GM03348 (cell line): ENCODE data around the gene ABLIM1.
A peak's percentile ranks its signal among the peaks of the same experiment; 100 is the strongest.

Experiments used
- DNase-seq: peaks from one replicate; pipeline ENCODE4 v3.0.0; 2012; ENCODE audit warnings: low spot score

ABLIM1 gene

GRCh38 chr10:114623155-114623554 is 34.9 kb downstream of the ABLIM1 start:
- no peak for DNase-seq

GRCh38 chr10:114618722-114619121 is 39.4 kb downstream of the ABLIM1 start:
- DNase-seq = no peak

GRCh38 chr10:114616516-114616915 is 41.6 kb downstream of the ABLIM1 start:
- DNase-seq = no peak

- DNase-seq = no peak
Observed at GRCh38 chr10:114616103-114616502, 42.0 kb downstream of the ABLIM1 start.

- no peak for DNase-seq
Observed at GRCh38 chr10:114615600-114616007, 42.5 kb downstream of the ABLIM1 start.

GRCh38 chr10:114613237-114613979 is 44.7 kb downstream of the ABLIM1 start:
- DNase-seq = no peak

- no peak for DNase-seq
Observed at GRCh38 chr10:114611617-114612016, 46.5 kb downstream of the ABLIM1 start.

- no peak for DNase-seq
Observed at GRCh38 chr10:114609518-114610426, 48.3 kb downstream of the ABLIM1 start.

- no peak for DNase-seq
Observed at GRCh38 chr10:114607358-114607998, 50.6 kb downstream of the ABLIM1 start.

GRCh38 chr10:114605155-114605797 is 52.8 kb downstream of the ABLIM1 start:
- no peak for DNase-seq

- no peak for DNase-seq
Observed at GRCh38 chr10:114604357-114605130, 53.5 kb downstream of the ABLIM1 start.

- DNase-seq = no peak
Observed at GRCh38 chr10:114603948-114604347, 54.1 kb downstream of the ABLIM1 start.

GRCh38 chr10:114603303-114603702 is 54.8 kb downstream of the ABLIM1 start:
- DNase-seq = no peak

GRCh38 chr10:114600057-114600456 is 58.0 kb downstream of the ABLIM1 start:
- DNase-seq = no peak

GRCh38 chr10:114596793-114597192 is 61.3 kb downstream of the ABLIM1 start:
- DNase-seq = no peak

- no peak for DNase-seq
Observed at GRCh38 chr10:114593816-114594468, 64.1 kb downstream of the ABLIM1 start.

GRCh38 chr10:114593240-114593792 is 64.8 kb downstream of the ABLIM1 start:
- DNase-seq = no peak

- DNase-seq = no peak
Observed at GRCh38 chr10:114590993-114591392, 67.1 kb downstream of the ABLIM1 start.

GRCh38 chr10:114584419-114584818 is 73.7 kb downstream of the ABLIM1 start:
- DNase-seq = peak; percentile 18

- DNase-seq = no peak
Observed at GRCh38 chr10:114581071-114581470, 77.0 kb downstream of the ABLIM1 start.
